K562 (cell line): ENCODE data around the gene CFP. TPM values are rescaled to one million over a fixed set of nuclear protein-coding genes. Genes with fewer than 3 reads are reported as not detected.

Experiments used
- CBFA2T3 ChIP-seq: fragments of 450-650 bp; IDR thresholded peaks from 2 replicates; pipeline ENCODE4 v1.6.1; 2017
- CREB5 ChIP-seq: fragments of 250-450 bp; sonication (Bioruptor Pico); IDR thresholded peaks from 2 replicates; pipeline ENCODE4 v1.5.0; 2020; ENCODE audit warnings: mild to moderate bottlenecking
- E2F1 ChIP-seq: sonication (generic); formaldehyde crosslinking; IDR thresholded peaks from 2 replicates; pipeline ENCODE4 v1.8.1; 2023; ENCODE audit warnings: mild to moderate bottlenecking, missing genetic modification reagents, moderate library complexity
- GATAD2B ChIP-seq: fragments of 450-650 bp; IDR thresholded peaks from 2 replicates; pipeline ENCODE4 v1.6.1; 2017; ENCODE audit warnings: mild to moderate bottlenecking, borderline replicate concordance
- GTF2B ChIP-seq: IDR thresholded peaks from 2 replicates; pipeline ENCODE4 v1.6.1; 2011; ENCODE audit not compliant: insufficient read length; ENCODE audit errors: extremely low read depth
- MAFG ChIP-seq: fragments of 450-650 bp; conservative IDR thresholded peaks from 2 replicates; pipeline ENCODE4 v1.6.1; 2016; ENCODE audit warnings: missing genetic modification characterization, missing compliant biosample characterization
- MAZ ChIP-seq, 2 experiments: fragments of 450-650 bp in 1 of 2; sonication (generic) in 1 of 2; formaldehyde crosslinking; IDR thresholded peaks in 1 of 2; conservative IDR thresholded peaks in 1 of 2; 2 replicates each; pipeline versions ENCODE4 v1.4.0 to v1.5.0; 2020; ENCODE audit warnings: mild to moderate bottlenecking in 1 of 2, missing genetic modification reagents in 1 of 2
- NR2C1 ChIP-seq, 2 experiments: fragments of 450-650 bp; IDR thresholded peaks; 2 replicates each; pipeline ENCODE4 v1.6.1; 2017; ENCODE audit warnings: mild to moderate bottlenecking in 2 of 2, antibody characterized with exemption in 1 of 2, inconsistent platforms in 1 of 2, missing compliant biosample characterization in 1 of 2, missing genetic modification characterization in 1 of 2
- RCOR1 ChIP-seq, 2 experiments: IDR thresholded peaks; 2 replicates each; pipeline ENCODE4 v1.6.1; 2012; ENCODE audit warnings: low read depth in 2 of 2, low read length in 2 of 2, borderline replicate concordance in 1 of 2, improper control_type of control experiment in 1 of 2
- SMARCC2 ChIP-seq: fragments of 450-650 bp; IDR thresholded peaks from 2 replicates; pipeline ENCODE4 v1.6.1; 2017; ENCODE audit warnings: antibody characterized with exemption, moderate library complexity, mild to moderate bottlenecking, low read depth
- SREBF1 ChIP-seq: fragments of 150-350 bp; IDR thresholded peaks from 2 replicates; pipeline ENCODE4 v1.6.1; 2014; ENCODE audit warnings: antibody characterized with exemption, low read depth, low read length, borderline replicate concordance
- TAL1 ChIP-seq: fragments of 450-650 bp; IDR thresholded peaks from 2 replicates; pipeline ENCODE4 v1.6.1; 2016; ENCODE audit warnings: mild to moderate bottlenecking
- TARDBP ChIP-seq: fragments of 450-650 bp; IDR thresholded peaks from 2 replicates; pipeline ENCODE4 v1.6.1; 2016
- TCF7 ChIP-seq: sonication (generic); IDR thresholded peaks from 2 replicates; pipeline ENCODE4 v1.6.1; 2016; ENCODE audit warnings: antibody characterized with exemption, borderline replicate concordance
- THRAP3 ChIP-seq: fragments of 450-650 bp; IDR thresholded peaks from 2 replicates; pipeline ENCODE4 v1.6.1; 2016; ENCODE audit warnings: mild to moderate bottlenecking, inconsistent platforms, borderline replicate concordance
- TRIM28 ChIP-seq: fragments of 450-650 bp; IDR thresholded peaks from 2 replicates; pipeline ENCODE4 v1.6.1; 2017
- ZC3H8 ChIP-seq: fragments of 450-650 bp; IDR thresholded peaks from 2 replicates; pipeline ENCODE4 v1.6.1; 2017
- ZNF146 ChIP-seq: IDR thresholded peaks from one replicate; pipeline ENCODE4 v1.6.1; 2018; ENCODE audit warnings: missing compliant biosample characterization; ENCODE audit not compliant: unreplicated experiment
- ZNF253 ChIP-seq: fragments of 250-450 bp; sonication (Bioruptor Pico); conservative IDR thresholded peaks from 2 replicates; pipeline ENCODE4 v1.6.1; 2021; ENCODE audit warnings: mild to moderate bottlenecking
- ZNF316 ChIP-seq: fragments of 450-650 bp; IDR thresholded peaks from 2 replicates; pipeline ENCODE4 v1.6.1; 2016
- ZNF449 ChIP-seq: fragments of 250-450 bp; sonication (Bioruptor Pico); IDR thresholded peaks from 2 replicates; pipeline ENCODE4 v1.8.0; 2022; ENCODE audit warnings: moderate library complexity, mild to moderate bottlenecking, inconsistent platforms
- ZNF655 ChIP-seq: fragments of 250-450 bp; sonication (Bioruptor Pico); IDR thresholded peaks from 2 replicates; pipeline ENCODE4 v1.5.0; 2021
- ZSCAN32 ChIP-seq: fragments of 450-650 bp; formaldehyde crosslinking; IDR thresholded peaks from 2 replicates; pipeline ENCODE4 v1.4.0; 2020; ENCODE audit warnings: mild to moderate bottlenecking, moderate library complexity
- polyA plus RNA-seq, 8 experiments: library from polyadenylated mRNA; depleted of rRNA in 4 of 8; stranded (reverse) in 5 of 8; unstranded in 3 of 8; fragments of >200 nt; fragmentation: Nextera tagmentation in 2 of 8; fragmentation: Illumina TruSeq in 1 of 8; extraction: Ambion mirVana in 2 of 8; extraction: Trizol in 1 of 8; gene quantifications; 2 replicates each; pipeline versions ENCODE4 v1.2.1 to v1.2.3, GENCODE V29; 2011 to 2014; ENCODE audit warnings: inconsistent platforms in 1 of 8, missing spikeins in 1 of 8
- total RNA-seq, 7 experiments: library from RNA; depleted of rRNA in 6 of 7; stranded (reverse); fragments of >200 nt in 6 of 7; fragmentation: Illumina TruSeq in 2 of 7; extraction: Trizol in 2 of 7; gene quantifications; 2 replicates each; pipeline versions ENCODE4 v1.2.1 to v1.2.3, GENCODE V29; 2011 to 2021; ENCODE audit warnings: low replicate concordance in 1 of 7

Gene CFP
- total and polyA plus RNA-seq, 9 of the 15 experiments (the other 6 are each of a cell fraction or from before 2014, with no cell fraction given) = 0.18 to 2.0 (median 0.55) TPM

- TF ChIP-seq GTF2B (no peak), TCF7 (no peak), TAL1 (no peak), ZNF655 (CRISPR knock-in tag) (no peak), RCOR1 (IDR thresholded peaks at IDR 0.05; ENCODE audit: borderline replicate concordance in 1 of 2, low read depth in 2 of 2, low read length in 2 of 2) (peak in 1 of 2 experiments; percentile 56; a peak in 1 of 4 replicates), ZSCAN32 (CRISPR knock-in tag) (no peak), ZNF253 (CRISPR knock-in tag) (no peak), ZNF316 (peak; percentile 82), SMARCC2 (no peak), CBFA2T3 (peak; percentile 27; the same call in 1 of the 2 replicates), CREB5 (CRISPR knock-in tag) (no peak), GATAD2B (no peak), SREBF1 (no peak), NR2C1 (IDR thresholded peaks at IDR 0.05) (no peak), NR2C1 (tag; IDR thresholded peaks at IDR 0.05) (0 out of 2 replicates have a peak, but pooled peaks have one; percentile 18), TARDBP (no peak), MAFG (tag) (peak; percentile 41; the same call in 1 of the 2 replicates), ZNF146 (CRISPR knock-in tag) (no peak), THRAP3 (no peak), E2F1 (no peak), MAZ (CRISPR knock-in tag; conservative IDR thresholded peaks at IDR 0.05 in 1 of 2, IDR thresholded peaks at IDR 0.05 in 1 of 2) (no peak), ZC3H8 (no peak), ZNF449 (no peak), TRIM28 (no peak)
Measured at GRCh38 chrX:47664737-47665136, 35.0 kb upstream of the CFP start (continued).
